Hepatocyte (in vitro differentiated cells): ENCODE results near the gene LIN7C. TPM values are rescaled to one million over a fixed set of nuclear protein-coding genes. Genes with fewer than 3 reads are reported as not detected.

ENCODE experiments used
- DNase-seq: peaks from one replicate; pipeline ENCODE4 v3.0.0-alpha.2; 2016; ENCODE audit warnings: low spot score
- H2AFZ ChIP-seq: fragments of 200-600 bp; sonication (generic); 2 replicates; pipeline ENCODE4 v1.6.0; 2016; ENCODE audit warnings: antibody characterized with exemption, mild to moderate bottlenecking
- H3K27ac ChIP-seq: fragments of 200-600 bp; sonication (generic); 2 replicates; pipeline ENCODE4 v1.5.1; 2016; ENCODE audit warnings: mild to moderate bottlenecking
- H3K27me3 ChIP-seq: fragments of 200-600 bp; sonication (generic); 2 replicates; pipeline ENCODE4 v1.6.1; 2016
- H3K36me3 ChIP-seq: fragments of 200-600 bp; sonication (generic); replicated peaks from 2 replicates; pipeline ENCODE4 v1.5.1; 2016; ENCODE audit warnings: low read depth; ENCODE audit not compliant: insufficient read depth
- H3K4me1 ChIP-seq: fragments of 200-600 bp; sonication (generic); 2 replicates; pipeline ENCODE4 v1.5.1; 2016; ENCODE audit warnings: mild to moderate bottlenecking, moderate library complexity; ENCODE audit not compliant: insufficient read depth
- H3K4me2 ChIP-seq: fragments of 200-600 bp; sonication (generic); 2 replicates; pipeline ENCODE4 v1.6.0; 2016
- H3K4me3 ChIP-seq: fragments of 200-600 bp; sonication (generic); 2 replicates; pipeline ENCODE4 v1.5.1; 2016; ENCODE audit warnings: mild to moderate bottlenecking
- H3K79me2 ChIP-seq: fragments of 200-600 bp; sonication (generic); 2 replicates; pipeline ENCODE4 v1.6.0; 2017; ENCODE audit warnings: mild to moderate bottlenecking
- H3K9me2 ChIP-seq: fragments of 200-600 bp; sonication (generic); replicated peaks from 2 replicates; pipeline ENCODE4 v1.6.0; 2017; ENCODE audit warnings: mild to moderate bottlenecking; ENCODE audit not compliant: insufficient read depth
- H3K9me3 ChIP-seq: fragments of 200-600 bp; sonication (generic); 2 replicates; pipeline ENCODE4 v1.5.1; 2016; ENCODE audit warnings: low read depth, mild to moderate bottlenecking
- H4K20me1 ChIP-seq: fragments of 200-600 bp; sonication (generic); 2 replicates; pipeline ENCODE4 v1.6.0; 2016; ENCODE audit warnings: mild to moderate bottlenecking; ENCODE audit not compliant: insufficient read depth, poor library complexity, severe bottlenecking
- CTCF ChIP-seq: fragments of 200-600 bp; sonication (generic); IDR thresholded peaks from 2 replicates; pipeline ENCODE4 v1.5.1; 2016; ENCODE audit warnings: antibody characterized with exemption, mild to moderate bottlenecking; ENCODE audit not compliant: poor library complexity
- EZH2 ChIP-seq: fragments of 200-600 bp; sonication (generic); IDR thresholded peaks from 2 replicates; pipeline ENCODE4 v1.6.1; 2016; ENCODE audit warnings: antibody characterized with exemption, mild to moderate bottlenecking, borderline replicate concordance
- EZH2phosphoT487 ChIP-seq: fragments of 200-600 bp; sonication (generic); IDR thresholded peaks from one replicate; pipeline ENCODE4 v1.6.1; 2018; ENCODE audit warnings: antibody characterized with exemption, mild to moderate bottlenecking, low read depth, moderate library complexity; ENCODE audit not compliant: unreplicated experiment, severe bottlenecking
- WGBS: methylation state at CpG from one replicate; pipeline ENCODE4 v1.1.6; 2016; ENCODE audit warnings: low lambda C conversion rate; ENCODE audit errors: missing lambda C conversion rate; 5-methylcytosine and 5-hydroxymethylcytosine counted together
- polyA plus RNA-seq: library from polyadenylated mRNA; unstranded; fragments of >200 nt; fragmentation: Nextera tagmentation; extraction: Ambion mirVana; gene quantifications from 2 replicates; pipeline ENCODE4 v1.2.1, GENCODE V29; 2016
- total RNA-seq: library from RNA; depleted of rRNA; stranded (reverse); fragments of >200 nt; gene quantifications from 2 replicates; pipeline ENCODE4 v1.2.3, GENCODE V29; 2014

Gene LIN7C
- total and polyA plus RNA-seq, 2 experiments from 2014 or later, result 22.4 to 55.5 TPM

GRCh38 chr11:27525824-27526516 is 19.4 kb upstream of the LIN7C start:
- no peaks in the 10 kb centered on the region for H3K9me3 ChIP-seq
- no peaks in the 10 kb centered on the region for H3K79me2 ChIP-seq
- WGBS, result 90% methylated on average over 4 of the region's 4 CpGs
- H3K4me2 ChIP-seq, result no peak overlapping the region
- H2AFZ ChIP-seq, result no peak overlapping the region
- no peak for DNase-seq
- H3K27ac ChIP-seq, result no peak overlapping the region
- no peaks in the 10 kb centered on the region for H3K36me3 ChIP-seq
- H3K4me3 ChIP-seq, result no peak overlapping the region
- H3K27me3 ChIP-seq, result no peaks in the 10 kb centered on the region
- H4K20me1 ChIP-seq, result no peaks in the 10 kb centered on the region
- no peak for TF ChIP-seq EZH2
- TF ChIP-seq EZH2phosphoT487, result no peak
- TF ChIP-seq CTCF, result no peak
- no peaks in the 10 kb centered on the region for H3K4me1 ChIP-seq
- no peaks in the 10 kb centered on the region for H3K9me2 ChIP-seq

GRCh38 chr11:27524155-27524554 is 17.6 kb upstream of the LIN7C start:
- H3K4me1 ChIP-seq, result no peaks in the 10 kb centered on the region
- no peaks in the 10 kb centered on the region for H3K27me3 ChIP-seq
- H3K4me3 ChIP-seq, result no peak overlapping the region
- no peaks in the 10 kb centered on the region for H3K9me3 ChIP-seq
- TF ChIP-seq CTCF, result no peak
- no peak for TF ChIP-seq EZH2phosphoT487
- no peak for TF ChIP-seq EZH2
- no peaks in the 10 kb centered on the region for H3K36me3 ChIP-seq
- no peak for DNase-seq
- no peaks in the 10 kb centered on the region for H4K20me1 ChIP-seq
- H2AFZ ChIP-seq, result no peak overlapping the region
- H3K27ac ChIP-seq, result no peak overlapping the region
- no peak overlapping the region for H3K4me2 ChIP-seq
- H3K79me2 ChIP-seq, result no peaks in the 10 kb centered on the region
- H3K9me2 ChIP-seq, result no peaks in the 10 kb centered on the region
- 66% methylated on average over 5 of the region's 5 CpGs for WGBS

DNA sequence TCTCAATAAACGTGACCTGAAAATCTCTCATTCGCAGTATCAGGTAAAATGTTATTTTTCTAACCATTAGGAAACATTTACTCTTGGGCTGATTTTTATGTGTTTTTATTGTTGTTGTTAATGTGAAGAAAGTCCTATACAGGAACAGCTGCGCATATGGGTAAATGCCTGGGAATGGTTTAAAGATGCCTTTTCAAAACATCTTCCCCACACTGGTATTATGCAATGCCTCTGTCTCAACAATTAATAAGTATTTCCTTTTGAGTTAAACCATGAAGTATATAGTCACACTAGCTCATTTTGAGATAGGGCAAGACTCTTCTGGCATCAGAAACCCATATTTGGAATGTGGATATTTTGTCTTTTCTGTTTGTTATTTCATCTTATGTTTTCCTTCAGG is 13.7 kb upstream of the LIN7C start:
- Histone ChIP-seq H2AFZ (no peak overlapping the region), H3K9me2 (no peaks in the 10 kb centered on the region), H3K4me2 (no peak overlapping the region), H3K27me3 (no peaks in the 10 kb centered on the region), H3K4me3 (no peak overlapping the region), H3K36me3 (no peaks in the 10 kb centered on the region), H3K9me3 (no peaks in the 10 kb centered on the region), H3K4me1 (no peaks in the 10 kb centered on the region), H3K27ac (no peak overlapping the region), H3K79me2 (no peaks in the 10 kb centered on the region), H4K20me1 (no peaks in the 10 kb centered on the region)
- 88% methylated on average over 3 of the region's 3 CpGs for WGBS
- DNase-seq, result no peak
- TF ChIP-seq EZH2phosphoT487 (no peak), EZH2 (no peak), CTCF (no peak)
